Trophoblast cell (in vitro differentiated cells and primary cell): Measurements from ENCODE around the gene ZBTB17.

Source experiments
- DNase-seq, 2 donors: peaks; one replicate each; pipeline ENCODE4 v3.0.0-alpha.2; 2016
- H2AFZ ChIP-seq: 2 replicates; pipeline ENCODE4 v1.6.1; 2013; ENCODE audit warnings: low read length, moderate library complexity, mild to moderate bottlenecking; ENCODE audit not compliant: insufficient read depth, poor library complexity
- H2AK5ac ChIP-seq: 2 replicates; pipeline ENCODE4 v1.6.1; 2013; ENCODE audit warnings: mild to moderate bottlenecking, low read length
- H2BK120ac ChIP-seq: 2 replicates; pipeline ENCODE4 v1.6.1; 2013; ENCODE audit warnings: low read length, mild to moderate bottlenecking, moderate library complexity; ENCODE audit not compliant: insufficient read depth, poor library complexity
- H2BK12ac ChIP-seq: 2 replicates; pipeline ENCODE4 v1.6.1; 2013; ENCODE audit warnings: mild to moderate bottlenecking, low read length, moderate library complexity
- H2BK5ac ChIP-seq: 2 replicates; pipeline ENCODE4 v1.6.1; 2013; ENCODE audit warnings: low read length, low read depth, moderate library complexity, mild to moderate bottlenecking; ENCODE audit not compliant: poor library complexity
- H3K14ac ChIP-seq: 2 replicates; pipeline ENCODE4 v1.6.1; 2013; ENCODE audit warnings: mild to moderate bottlenecking, low read length
- H3K18ac ChIP-seq: 2 replicates; pipeline ENCODE4 v1.6.1; 2013; ENCODE audit warnings: mild to moderate bottlenecking, low read length
- H3K23ac ChIP-seq: 2 replicates; pipeline ENCODE4 v1.6.1; 2013; ENCODE audit warnings: low read length
- H3K27ac ChIP-seq: 2 replicates; pipeline ENCODE4 v1.5.1; 2013; ENCODE audit warnings: low read depth, mild to moderate bottlenecking, inconsistent platforms, low read length, moderate library complexity
- H3K27me3 ChIP-seq: 2 replicates; pipeline ENCODE4 v1.6.1; 2013; ENCODE audit warnings: inconsistent platforms, mild to moderate bottlenecking, low read length, moderate library complexity; ENCODE audit not compliant: insufficient read depth
- H3K36me3 ChIP-seq, 2 experiments: 1 replicate in 1 of 2; 2 replicates in 1 of 2; pipeline ENCODE4 v1.6.1; 2013; ENCODE audit warnings: low read length in 2 of 2, mild to moderate bottlenecking in 2 of 2, moderate library complexity in 1 of 2; ENCODE audit not compliant: insufficient read depth in 2 of 2, control insufficient read depth in 1 of 2
- H3K4ac ChIP-seq: 2 replicates; pipeline ENCODE4 v1.6.1; 2013; ENCODE audit warnings: low read depth, mild to moderate bottlenecking, low read length, moderate library complexity
- H3K4me1 ChIP-seq, 2 experiments: 1 replicate in 1 of 2; 2 replicates in 1 of 2; pipeline ENCODE4 v1.6.1; 2013; ENCODE audit warnings: low read length in 2 of 2, mild to moderate bottlenecking in 2 of 2, moderate library complexity in 1 of 2; ENCODE audit not compliant: insufficient read depth in 2 of 2, control insufficient read depth in 1 of 2
- H3K4me2 ChIP-seq: 2 replicates; pipeline ENCODE4 v1.6.1; 2013; ENCODE audit warnings: inconsistent platforms, mild to moderate bottlenecking, low read length, moderate library complexity
- H3K4me3 ChIP-seq: 2 replicates; pipeline ENCODE4 v1.5.1; 2013; ENCODE audit warnings: mild to moderate bottlenecking, low read depth, low read length, inconsistent platforms
- H3K79me1 ChIP-seq: one replicate; pipeline ENCODE4 v1.6.1; 2013; ENCODE audit warnings: low read length
- H3K79me2 ChIP-seq: 2 replicates; pipeline ENCODE4 v1.6.1; 2013; ENCODE audit warnings: low read length, mild to moderate bottlenecking; ENCODE audit not compliant: control insufficient read depth, insufficient read depth, poor library complexity
- H3K9ac ChIP-seq: 2 replicates; pipeline ENCODE4 v1.6.1; 2013; ENCODE audit warnings: mild to moderate bottlenecking, low read length
- H3K9me3 ChIP-seq: 2 replicates; pipeline ENCODE4 v1.6.1; 2013; ENCODE audit warnings: low read depth, mild to moderate bottlenecking, control low read depth, inconsistent platforms, low read length; ENCODE audit not compliant: insufficient read depth
- H4K12ac ChIP-seq: 2 replicates; pipeline ENCODE4 v1.6.1; 2013; ENCODE audit warnings: low read depth, mild to moderate bottlenecking, low read length, moderate library complexity
- H4K8ac ChIP-seq: 2 replicates; pipeline ENCODE4 v1.6.1; 2013; ENCODE audit warnings: low read depth, mild to moderate bottlenecking, low read length, moderate library complexity
- H4K91ac ChIP-seq: one replicate; pipeline ENCODE4 v1.6.1; 2013; ENCODE audit warnings: low read depth, mild to moderate bottlenecking, low read length, moderate library complexity
- WGBS: extraction: QIAGEN DNeasy Blood & Tissue Kit; methylation state at CpG from one replicate; pipeline ENCODE4 v1.1.7; 2013; ENCODE audit warnings: missing lambda C conversion rate; ENCODE audit not compliant: insufficient read length, insufficient coverage; ENCODE audit errors: extremely low coverage; 5-methylcytosine and 5-hydroxymethylcytosine counted together

Gene ZBTB17

DNA sequence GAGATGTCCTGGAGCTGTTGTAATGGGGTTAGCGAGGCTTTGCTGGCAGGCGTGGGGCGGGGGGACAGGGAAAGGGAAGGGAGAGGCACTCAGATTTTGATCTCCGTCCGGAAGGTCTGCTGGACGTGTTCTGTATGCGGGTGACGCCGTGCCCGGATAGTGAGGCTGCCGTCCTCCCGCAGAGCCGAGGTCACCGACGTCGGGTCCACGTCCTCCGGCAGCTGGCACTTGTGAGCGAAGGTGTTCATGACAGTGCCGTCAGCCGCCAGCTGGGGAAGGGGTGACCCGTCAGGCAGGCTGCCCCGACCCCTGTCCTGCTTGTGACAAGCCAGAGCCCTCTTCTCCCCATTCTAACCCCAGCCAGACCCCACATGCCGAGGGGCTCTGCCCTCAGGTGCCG lies 39.6 kb upstream of the ZBTB17 start:
- Histone ChIP-seq H4K8ac (no peak overlapping the region), H3K79me1 (peaks cover 24% of the 10 kb centered on the region), H3K9me3 (no peaks in the 10 kb centered on the region), H4K91ac (peak overlapping the region; percentile 42), H3K36me3 (no peaks in the 10 kb centered on the region), H2BK120ac (no peak overlapping the region), H3K18ac (no peak overlapping the region), H2BK12ac (peak overlapping the region; percentile 37), H2BK5ac (no peak overlapping the region), H3K14ac (no peak overlapping the region), H4K12ac (no peak overlapping the region), H3K27me3 (no peaks in the 10 kb centered on the region), H3K4ac (no peak overlapping the region), H3K4me3 (no peak overlapping the region), H3K23ac (no peak overlapping the region), H3K4me2 (no peak overlapping the region), H3K9ac (no peak overlapping the region), H3K79me2 (no peaks in the 10 kb centered on the region), H2AK5ac (peak overlapping the region; percentile 49), H3K27ac (no peak overlapping the region), H3K4me1 (peaks cover 37 to 54% of the 10 kb centered on the region in 2 experiments), H2AFZ (no peak overlapping the region)
- WGBS = no CpG with 5 or more reads among the region's 25 CpGs
- DNase-seq = no peak

DNA sequence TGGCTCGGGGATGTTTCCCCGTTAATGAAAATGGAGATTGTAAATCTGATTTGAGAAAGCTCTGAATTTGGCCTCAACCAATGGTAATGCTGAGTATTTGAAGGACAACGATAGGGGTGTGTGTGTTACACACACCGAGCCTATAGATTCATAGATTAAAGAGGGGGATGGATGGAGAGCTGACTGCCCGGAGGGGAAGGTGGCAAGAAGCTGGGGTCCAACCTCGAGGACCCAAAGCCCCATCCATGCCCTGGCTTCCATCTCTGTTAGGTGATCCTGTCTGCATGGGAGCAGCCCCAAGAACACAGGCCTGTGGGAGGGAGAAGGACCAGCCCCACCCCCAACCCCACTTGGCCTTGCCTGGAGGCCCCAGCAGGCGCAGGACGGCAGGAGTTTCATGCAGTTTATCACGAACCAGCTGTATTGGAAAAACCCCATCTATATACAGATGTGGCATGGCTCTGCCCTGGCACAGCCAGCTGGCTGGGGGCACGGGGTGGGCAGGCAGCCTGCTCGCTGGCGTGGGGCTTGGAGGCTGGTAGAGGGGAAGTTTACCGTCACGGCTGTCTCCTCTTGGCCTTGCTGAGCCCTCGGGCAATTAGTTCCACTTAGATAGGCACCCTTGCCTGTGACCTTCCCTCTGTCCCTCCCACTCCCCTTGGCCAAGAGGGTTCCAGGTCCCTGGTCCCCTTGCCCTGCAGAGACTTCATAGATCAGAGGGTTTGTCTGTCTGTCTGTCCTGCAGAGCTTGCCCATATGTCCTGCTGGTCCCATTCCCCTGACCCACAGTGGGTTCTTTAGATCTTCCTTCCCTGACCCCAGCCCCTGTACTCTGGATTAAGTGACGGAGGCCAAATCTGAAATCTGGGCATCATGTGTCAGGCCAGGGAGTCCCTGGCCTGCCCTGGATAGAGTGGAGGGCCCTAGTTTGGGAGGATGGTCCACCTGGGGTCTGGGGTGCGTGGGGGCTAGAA lies 38.9 kb upstream of the ZBTB17 start:
- Histone ChIP-seq H3K4me3 (no peak overlapping the region), H3K14ac (no peak overlapping the region), H3K27me3 (no peaks in the 10 kb centered on the region), H3K23ac (no peak overlapping the region), H3K27ac (no peak overlapping the region), H4K91ac (peak overlapping the region; percentile 42), H4K12ac (no peak overlapping the region), H2AK5ac (peak overlapping the region; percentile 49), H3K4me1 (peaks cover 34 to 48% of the 10 kb centered on the region in 2 experiments), H3K9ac (no peak overlapping the region), H2BK12ac (peak overlapping the region; percentile 7), H3K79me2 (no peaks in the 10 kb centered on the region), H3K36me3 (no peaks in the 10 kb centered on the region), H2BK120ac (no peak overlapping the region), H3K18ac (no peak overlapping the region), H3K4me2 (no peak overlapping the region), H3K79me1 (peaks cover 24% of the 10 kb centered on the region), H3K9me3 (peaks cover under 1% of the 10 kb centered on the region), H2BK5ac (no peak overlapping the region), H2AFZ (no peak overlapping the region), H3K4ac (no peak overlapping the region), H4K8ac (no peak overlapping the region)
- DNase-seq = no peak
- no CpG with 5 or more reads among the region's 17 CpGs for WGBS

- no CpG with 5 or more reads among the region's 4 CpGs for WGBS
- DNase-seq = no peak
- no peak overlapping the region for H3K23ac ChIP-seq
- peak overlapping the region; percentile 1 for H2BK12ac ChIP-seq
- H3K9me3 ChIP-seq = peaks cover 4% of the 10 kb centered on the region
- no peak overlapping the region for H4K8ac ChIP-seq
- H2BK120ac ChIP-seq = peak overlapping the region; percentile 2
- no peak overlapping the region for H3K14ac ChIP-seq
- H2BK5ac ChIP-seq = no peak overlapping the region
- no peaks in the 10 kb centered on the region for H3K36me3 ChIP-seq
- H3K4me1 ChIP-seq = peaks cover 26 to 40% of the 10 kb centered on the region in 2 experiments
- H3K4me3 ChIP-seq = no peak overlapping the region
- no peak overlapping the region for H3K18ac ChIP-seq
- no peaks in the 10 kb centered on the region for H3K27me3 ChIP-seq
- no peaks in the 10 kb centered on the region for H3K79me2 ChIP-seq
- H3K79me1 ChIP-seq = peaks cover 19% of the 10 kb centered on the region
- H3K9ac ChIP-seq = no peak overlapping the region
- no peak overlapping the region for H2AFZ ChIP-seq
- no peak overlapping the region for H3K4ac ChIP-seq
- H4K12ac ChIP-seq = no peak overlapping the region
- peak overlapping the region; percentile 69 for H4K91ac ChIP-seq
- H3K4me2 ChIP-seq = no peak overlapping the region
- no peak overlapping the region for H3K27ac ChIP-seq
- no peak overlapping the region for H2AK5ac ChIP-seq
Measured at GRCh38 chr1:16013908-16014258, 38.0 kb upstream of the ZBTB17 start.

GRCh38 chr1:16013220-16013907 lies 37.5 kb upstream of the ZBTB17 start:
- Histone ChIP-seq H3K14ac (no peak overlapping the region), H2BK120ac (peak overlapping the region; percentile 35), H2BK12ac (peak overlapping the region; percentile 70), H4K91ac (peak overlapping the region; percentile 69), H3K4me2 (peak overlapping the region; percentile 35), H3K9me3 (peaks cover 4% of the 10 kb centered on the region), H3K27ac (no peak overlapping the region), H3K27me3 (no peaks in the 10 kb centered on the region), H3K9ac (no peak overlapping the region), H3K4me3 (peak overlapping the region; percentile 44), H4K12ac (no peak overlapping the region), H3K4ac (no peak overlapping the region), H3K36me3 (no peaks in the 10 kb centered on the region), H2AFZ (no peak overlapping the region), H2AK5ac (no peak overlapping the region), H4K8ac (peak overlapping the region; percentile 11), H3K79me1 (peaks cover 15% of the 10 kb centered on the region), H3K4me1 (peaks cover 21 to 34% of the 10 kb centered on the region in 2 experiments), H3K23ac (no peak overlapping the region), H3K18ac (no peak overlapping the region), H3K79me2 (no peaks in the 10 kb centered on the region), H2BK5ac (no peak overlapping the region)
- WGBS = no CpG with 5 or more reads among the region's 28 CpGs
- peak in 1 of 2 donors; percentile 17 for DNase-seq
